HG03159 (cell line): ENCODE data around the gene H3-3A.
A peak's percentile ranks its signal among the peaks of the same experiment; 100 is the strongest.

ENCODE experiments used
- ATAC-seq: cut with Tn5 transposase; IDR thresholded peaks from one replicate; pipeline ENCODE4 v1.9.1; 2021; ENCODE audit warnings: mild to moderate bottlenecking, moderate library complexity; ENCODE audit not compliant: unreplicated experiment

H3-3A gene

GRCh38 chr1:226052061-226052460, 10.5 kb upstream of the H3-3A start:
- no peak for ATAC-seq

GRCh38 chr1:226054519-226055327, 7.8 kb upstream of the H3-3A start:
- no peak for ATAC-seq

- no peak for ATAC-seq
Measured at GRCh38 chr1:226059709-226060108, 2.8 kb upstream of the H3-3A start.

GRCh38 chr1:226060427-226060826, 2.1 kb upstream of the H3-3A start:
- ATAC-seq: no peak

GRCh38 chr1:226061068-226061840, 1.3 kb upstream of the H3-3A start:
- no peak for ATAC-seq

- peak; percentile 52 for ATAC-seq
Measured at GRCh38 chr1:226061841-226062557, 517 bp upstream of the H3-3A start.

GRCh38 chr1:226063224-226063976, 884 bp downstream of the H3-3A start:
- ATAC-seq: peak; percentile 7

GRCh38 chr1:226063977-226064815, 1.7 kb downstream of the H3-3A start:
- ATAC-seq: no peak

GRCh38 chr1:226064816-226065248, 2.3 kb downstream of the H3-3A start:
- ATAC-seq: no peak

GRCh38 chr1:226066415-226067078, 4.0 kb downstream of the H3-3A start:
- no peak for ATAC-seq

GRCh38 chr1:226069811-226070489, 7.4 kb downstream of the H3-3A start:
- no peak for ATAC-seq

GRCh38 chr1:226072347-226072746, 9.8 kb downstream of the H3-3A start:
- no peak for ATAC-seq

- no peak for ATAC-seq
Measured at GRCh38 chr1:226073184-226073950, 10.9 kb downstream of the H3-3A start.

- ATAC-seq: no peak
Measured at GRCh38 chr1:226074046-226074445, 11.5 kb downstream of the H3-3A start.

- no peak for ATAC-seq
Measured at GRCh38 chr1:226076378-226076777, 13.9 kb downstream of the H3-3A start.

GRCh38 chr1:226078374-226078773, 15.9 kb downstream of the H3-3A start:
- ATAC-seq: no peak

- no peak for ATAC-seq
Measured at GRCh38 chr1:226082587-226082917, 20.0 kb downstream of the H3-3A start.

GRCh38 chr1:226082959-226083301, 20.4 kb downstream of the H3-3A start:
- peak; percentile 24 for ATAC-seq
